ENCODE results near the gene SRSF2. TPM values are rescaled to one million over a fixed set of nuclear protein-coding genes. Genes with fewer than 3 reads are reported as not detected.

SRSF2 gene
- polyA plus RNA-seq, 2 of the 4 experiments (the other 2 are of a cell fraction), result 338 to 412 TPM

DNA sequence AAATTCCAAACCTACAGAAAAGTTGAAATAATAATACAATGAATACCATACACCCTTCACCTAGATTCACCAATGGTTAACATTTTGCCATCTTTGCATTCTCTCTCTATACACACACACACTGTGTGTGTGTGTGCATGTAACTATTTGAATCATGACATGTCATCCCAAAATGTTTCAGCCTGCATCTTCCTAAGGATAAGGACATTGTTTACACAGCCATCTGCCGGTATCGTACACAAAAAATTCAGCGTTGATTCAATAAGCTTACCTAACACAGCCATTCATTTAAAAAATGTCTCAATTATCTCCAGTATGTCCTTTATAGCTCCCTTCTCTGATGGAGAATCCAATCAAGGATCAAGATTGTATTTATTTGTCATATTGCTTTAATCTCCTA lies 30.3 kb downstream of the SRSF2 start (continued):
- TF ChIP-seq, protein P1, sequence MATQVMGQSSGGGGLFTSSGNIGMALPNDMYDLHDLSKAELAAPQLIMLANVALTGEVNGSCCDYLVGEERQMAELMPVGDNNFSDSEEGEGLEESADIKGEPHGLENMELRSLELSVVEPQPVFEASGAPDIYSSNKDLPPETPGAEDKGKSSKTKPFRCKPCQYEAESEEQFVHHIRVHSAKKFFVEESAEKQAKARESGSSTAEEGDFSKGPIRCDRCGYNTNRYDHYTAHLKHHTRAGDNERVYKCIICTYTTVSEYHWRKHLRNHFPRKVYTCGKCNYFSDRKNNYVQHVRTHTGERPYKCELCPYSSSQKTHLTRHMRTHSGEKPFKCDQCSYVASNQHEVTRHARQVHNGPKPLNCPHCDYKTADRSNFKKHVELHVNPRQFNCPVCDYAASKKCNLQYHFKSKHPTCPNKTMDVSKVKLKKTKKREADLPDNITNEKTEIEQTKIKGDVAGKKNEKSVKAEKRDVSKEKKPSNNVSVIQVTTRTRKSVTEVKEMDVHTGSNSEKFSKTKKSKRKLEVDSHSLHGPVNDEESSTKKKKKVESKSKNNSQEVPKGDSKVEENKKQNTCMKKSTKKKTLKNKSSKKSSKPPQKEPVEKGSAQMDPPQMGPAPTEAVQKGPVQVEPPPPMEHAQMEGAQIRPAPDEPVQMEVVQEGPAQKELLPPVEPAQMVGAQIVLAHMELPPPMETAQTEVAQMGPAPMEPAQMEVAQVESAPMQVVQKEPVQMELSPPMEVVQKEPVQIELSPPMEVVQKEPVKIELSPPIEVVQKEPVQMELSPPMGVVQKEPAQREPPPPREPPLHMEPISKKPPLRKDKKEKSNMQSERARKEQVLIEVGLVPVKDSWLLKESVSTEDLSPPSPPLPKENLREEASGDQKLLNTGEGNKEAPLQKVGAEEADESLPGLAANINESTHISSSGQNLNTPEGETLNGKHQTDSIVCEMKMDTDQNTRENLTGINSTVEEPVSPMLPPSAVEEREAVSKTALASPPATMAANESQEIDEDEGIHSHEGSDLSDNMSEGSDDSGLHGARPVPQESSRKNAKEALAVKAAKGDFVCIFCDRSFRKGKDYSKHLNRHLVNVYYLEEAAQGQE (IDR thresholded peaks at IDR 0.05), result no peak
- TF ChIP-seq SMC3 (IDR thresholded peaks at IDR 0.05), result no peak
- no peak for TF ChIP-seq NPAS2 (CRISPR knock-in tag; IDR thresholded peaks at IDR 0.05; ENCODE audit: borderline replicate concordance)
- no peak for TF ChIP-seq PHF8 (IDR thresholded peaks at IDR 0.05; ENCODE audit: borderline replicate concordance, low read depth)
- no peak for TF ChIP-seq CHD2 (IDR thresholded peaks at IDR 0.05; ENCODE audit: low read length, partially characterized antibody)
- TF ChIP-seq RAD21 (conservative IDR thresholded peaks at IDR 0.05 in 1 of 2, IDR thresholded peaks at IDR 0.05 in 1 of 2), result no peak
- TF ChIP-seq POLR2AphosphoS2 (conservative IDR thresholded peaks at IDR 0.05; ENCODE audit: low read length), result no peak
- TF ChIP-seq MAFK (IDR thresholded peaks at IDR 0.05; ENCODE audit: partially characterized antibody), result no peak

DNA sequence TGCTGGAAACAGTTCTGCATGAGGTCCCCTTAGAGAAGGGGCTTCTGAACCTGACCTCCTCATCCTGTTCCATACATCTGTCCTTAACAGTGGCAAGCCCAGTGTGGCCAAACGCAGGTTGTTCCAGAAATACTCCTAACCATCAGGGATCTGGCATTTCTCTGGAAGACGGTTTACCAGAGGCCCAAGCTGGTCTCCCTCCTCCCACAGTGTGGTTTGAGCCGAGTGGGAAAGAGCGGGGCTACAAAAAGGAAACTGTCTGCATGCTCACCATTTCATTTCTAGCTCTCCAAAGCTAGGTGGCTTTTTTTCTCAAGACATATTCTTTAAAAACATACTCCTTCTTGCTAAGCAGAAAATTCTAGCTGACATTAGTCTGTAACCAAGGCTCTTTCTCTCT lies 32.3 kb downstream of the SRSF2 start:
- Histone ChIP-seq H3K9me3 (no peaks in the 10 kb centered on the region), H3K4me2 (no peak overlapping the region), H3K27ac (no peak overlapping the region), H3K4me3 (no peak overlapping the region), H3K4me1 (peaks cover 9% of the 10 kb centered on the region)
- ATAC-seq (no peak), FAIRE-seq (no peak), DNase-seq (ENCODE audit: low read depth in 1 of 2, low spot score in 1 of 2) (no peak)
- TF ChIP-seq, protein P2, sequence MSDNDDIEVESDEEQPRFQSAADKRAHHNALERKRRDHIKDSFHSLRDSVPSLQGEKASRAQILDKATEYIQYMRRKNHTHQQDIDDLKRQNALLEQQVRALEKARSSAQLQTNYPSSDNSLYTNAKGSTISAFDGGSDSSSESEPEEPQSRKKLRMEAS (IDR thresholded peaks at IDR 0.05), result no peak
- TF ChIP-seq EHMT2 (IDR thresholded peaks at IDR 0.05; ENCODE audit: low read depth), result no peak
- TF ChIP-seq, protein P3, sequence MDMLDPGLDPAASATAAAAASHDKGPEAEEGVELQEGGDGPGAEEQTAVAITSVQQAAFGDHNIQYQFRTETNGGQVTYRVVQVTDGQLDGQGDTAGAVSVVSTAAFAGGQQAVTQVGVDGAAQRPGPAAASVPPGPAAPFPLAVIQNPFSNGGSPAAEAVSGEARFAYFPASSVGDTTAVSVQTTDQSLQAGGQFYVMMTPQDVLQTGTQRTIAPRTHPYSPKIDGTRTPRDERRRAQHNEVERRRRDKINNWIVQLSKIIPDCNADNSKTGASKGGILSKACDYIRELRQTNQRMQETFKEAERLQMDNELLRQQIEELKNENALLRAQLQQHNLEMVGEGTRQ (IDR thresholded peaks at IDR 0.05), result no peak
- TF ChIP-seq CBX8 (IDR thresholded peaks at IDR 0.05), result no peak
- TF ChIP-seq NR3C1 (IDR thresholded peaks at IDR 0.05), result no peak
- no peak for TF ChIP-seq CHD4 (IDR thresholded peaks at IDR 0.05; ENCODE audit: borderline replicate concordance)
- no peak for TF ChIP-seq JUN (IDR thresholded peaks at IDR 0.05)
- no peak for TF ChIP-seq ZNF302 (CRISPR knock-in tag; IDR thresholded peaks at IDR 0.05)
- TF ChIP-seq EP300 (IDR thresholded peaks at IDR 0.05), result no peak
- no peak for TF ChIP-seq NPAS2 (CRISPR knock-in tag; IDR thresholded peaks at IDR 0.05; ENCODE audit: borderline replicate concordance)
- TF ChIP-seq, protein P4, sequence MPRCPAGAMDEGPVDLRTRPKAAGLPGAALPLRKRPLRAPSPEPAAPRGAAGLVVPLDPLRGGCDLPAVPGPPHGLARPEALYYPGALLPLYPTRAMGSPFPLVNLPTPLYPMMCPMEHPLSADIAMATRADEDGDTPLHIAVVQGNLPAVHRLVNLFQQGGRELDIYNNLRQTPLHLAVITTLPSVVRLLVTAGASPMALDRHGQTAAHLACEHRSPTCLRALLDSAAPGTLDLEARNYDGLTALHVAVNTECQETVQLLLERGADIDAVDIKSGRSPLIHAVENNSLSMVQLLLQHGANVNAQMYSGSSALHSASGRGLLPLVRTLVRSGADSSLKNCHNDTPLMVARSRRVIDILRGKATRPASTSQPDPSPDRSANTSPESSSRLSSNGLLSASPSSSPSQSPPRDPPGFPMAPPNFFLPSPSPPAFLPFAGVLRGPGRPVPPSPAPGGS (IDR thresholded peaks at IDR 0.05), result no peak
- no peak for TF ChIP-seq MAZ (IDR thresholded peaks at IDR 0.05; ENCODE audit: borderline replicate concordance, low read depth, low read length)
- no peak for TF ChIP-seq CBX2 (IDR thresholded peaks at IDR 0.05; ENCODE audit: borderline replicate concordance, low read depth)
- TF ChIP-seq, protein P5, sequence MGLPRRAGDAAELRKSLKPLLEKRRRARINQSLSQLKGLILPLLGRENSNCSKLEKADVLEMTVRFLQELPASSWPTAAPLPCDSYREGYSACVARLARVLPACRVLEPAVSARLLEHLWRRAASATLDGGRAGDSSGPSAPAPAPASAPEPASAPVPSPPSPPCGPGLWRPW (IDR thresholded peaks at IDR 0.05), result no peak
- no peak for TF ChIP-seq POLR2AphosphoS2 (conservative IDR thresholded peaks at IDR 0.05; ENCODE audit: low read length)
- TF ChIP-seq ZC3H11A (IDR thresholded peaks at IDR 0.05), result no peak
- TF ChIP-seq FOSB (CRISPR knock-in tag; IDR thresholded peaks at IDR 0.05), result no peak
- no peak for TF ChIP-seq MAFK (IDR thresholded peaks at IDR 0.05; ENCODE audit: partially characterized antibody)
- no peak for TF ChIP-seq ESRRA (IDR thresholded peaks at IDR 0.05; ENCODE audit: borderline replicate concordance, low read length)
- no peak for TF ChIP-seq HOXA7 (CRISPR knock-in tag; IDR thresholded peaks at IDR 0.05)
- POLR2A ChIA-PET, result no interaction called here
- CTCF ChIA-PET, result interaction anchor here (0.5 to 26.0 kb wide), 5 partner anchors 9 to 240 kb away, joined by 3 to 456 read pairs (median 8); no protein-coding TSS in a partner anchor
- WGBS (ENCODE audit: missing lambda C conversion rate), result 76% methylated on average over 4 of the region's 4 CpGs
